Activated CD4-positive, alpha-beta T cell treated with anti-CD3 and anti-CD28 coated beads for 1 hour (primary cell): Measurements from ENCODE around the gene FKBP15.
"Not testable (repeated sequence)": the region's sequence is repeated elsewhere in the genome, so short reads cannot be mapped to it uniquely, and the experiment has no call there.

ENCODE experiments used
- DNase-seq: peaks from one replicate; pipeline ENCODE4 v3.0.0-alpha.2; 2020

FKBP15 gene

DNA sequence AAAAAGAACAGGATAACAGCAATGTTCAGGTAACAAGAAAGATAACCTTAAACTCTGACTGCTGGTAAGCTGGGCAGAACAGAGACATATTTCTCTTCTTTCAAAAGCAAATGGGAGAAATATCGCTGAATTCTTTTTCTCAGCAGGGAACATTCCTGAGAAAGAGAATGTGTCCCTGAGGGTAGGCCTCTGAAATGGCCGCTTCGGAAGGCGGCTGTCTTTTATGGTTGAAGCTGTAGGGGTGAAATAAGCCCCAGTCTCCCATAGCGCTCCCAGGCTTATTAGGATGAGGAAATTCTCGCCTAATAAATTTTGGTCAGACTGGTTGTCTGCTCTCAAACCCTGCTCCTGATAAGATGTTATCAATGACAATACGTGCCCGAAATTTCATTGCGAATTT lies 80.2 kb downstream of the FKBP15 start:
- not testable (repeated sequence) for DNase-seq

DNA sequence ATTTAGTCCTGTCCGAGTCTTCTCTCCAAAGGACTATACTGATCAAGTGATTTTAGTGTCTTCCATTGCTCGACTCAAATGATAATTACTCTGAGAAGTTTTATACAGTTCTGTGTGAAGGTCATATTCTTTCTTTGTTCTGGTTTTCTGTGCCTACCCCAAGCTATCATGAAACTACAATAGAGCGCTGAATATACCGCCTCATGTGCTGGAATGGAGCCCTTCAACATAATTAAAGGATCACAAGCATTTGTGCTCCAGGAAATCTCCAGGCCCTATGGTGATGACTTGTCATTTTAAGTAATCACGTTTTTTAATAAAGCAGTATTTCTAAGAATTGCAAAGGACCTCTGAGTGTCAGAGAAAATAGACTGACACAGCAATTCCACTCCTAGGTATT lies 81.1 kb downstream of the FKBP15 start:
- DNase-seq = no peak

DNA sequence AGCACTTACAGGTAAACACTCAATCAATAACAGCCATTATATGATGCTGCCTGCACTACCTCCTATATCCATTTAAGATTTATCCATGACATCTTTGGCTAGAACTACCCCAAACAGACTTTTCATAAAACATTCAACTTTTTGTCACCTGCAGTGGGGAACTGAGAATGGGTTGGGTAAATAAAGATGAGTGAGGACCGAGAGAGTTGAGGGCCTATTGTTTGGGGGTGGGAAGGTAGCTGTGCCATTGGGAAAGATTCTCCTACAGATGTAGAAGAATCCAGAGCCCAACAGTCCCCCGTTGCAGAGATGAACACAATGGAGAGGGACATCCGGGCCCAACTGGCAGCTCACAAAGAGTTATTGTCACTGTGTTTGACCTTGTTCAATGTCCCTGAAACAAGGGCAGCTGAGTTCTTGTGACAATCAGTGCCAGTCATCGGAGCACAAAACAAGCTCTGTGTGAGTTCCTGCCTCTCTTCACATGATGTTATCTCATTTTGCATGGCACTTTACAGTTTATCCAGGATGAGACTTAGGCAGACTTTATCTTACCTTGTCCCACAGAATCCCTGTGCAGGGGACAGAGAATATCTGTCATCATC lies 81.8 kb downstream of the FKBP15 start:
- DNase-seq = no peak

DNA sequence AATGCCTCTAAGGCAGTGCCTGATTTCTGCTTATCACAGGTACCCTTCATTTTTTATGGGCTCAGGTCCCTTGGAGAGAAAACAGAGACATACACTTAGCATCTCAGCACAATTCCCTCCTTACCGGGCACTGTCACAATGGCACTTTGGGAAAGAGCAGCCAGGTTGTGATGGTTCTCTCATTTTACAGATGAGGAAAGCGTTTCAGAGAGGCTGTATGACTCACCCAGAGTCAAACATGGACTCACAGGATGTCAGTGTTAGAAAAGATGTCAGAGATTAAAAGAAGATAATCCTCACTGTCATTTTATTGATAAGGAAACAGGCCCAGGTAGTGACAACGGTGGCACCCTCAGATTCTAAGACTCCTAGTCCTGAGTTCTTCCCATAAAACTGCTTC lies 82.3 kb downstream of the FKBP15 start:
- no peak for DNase-seq

DNA sequence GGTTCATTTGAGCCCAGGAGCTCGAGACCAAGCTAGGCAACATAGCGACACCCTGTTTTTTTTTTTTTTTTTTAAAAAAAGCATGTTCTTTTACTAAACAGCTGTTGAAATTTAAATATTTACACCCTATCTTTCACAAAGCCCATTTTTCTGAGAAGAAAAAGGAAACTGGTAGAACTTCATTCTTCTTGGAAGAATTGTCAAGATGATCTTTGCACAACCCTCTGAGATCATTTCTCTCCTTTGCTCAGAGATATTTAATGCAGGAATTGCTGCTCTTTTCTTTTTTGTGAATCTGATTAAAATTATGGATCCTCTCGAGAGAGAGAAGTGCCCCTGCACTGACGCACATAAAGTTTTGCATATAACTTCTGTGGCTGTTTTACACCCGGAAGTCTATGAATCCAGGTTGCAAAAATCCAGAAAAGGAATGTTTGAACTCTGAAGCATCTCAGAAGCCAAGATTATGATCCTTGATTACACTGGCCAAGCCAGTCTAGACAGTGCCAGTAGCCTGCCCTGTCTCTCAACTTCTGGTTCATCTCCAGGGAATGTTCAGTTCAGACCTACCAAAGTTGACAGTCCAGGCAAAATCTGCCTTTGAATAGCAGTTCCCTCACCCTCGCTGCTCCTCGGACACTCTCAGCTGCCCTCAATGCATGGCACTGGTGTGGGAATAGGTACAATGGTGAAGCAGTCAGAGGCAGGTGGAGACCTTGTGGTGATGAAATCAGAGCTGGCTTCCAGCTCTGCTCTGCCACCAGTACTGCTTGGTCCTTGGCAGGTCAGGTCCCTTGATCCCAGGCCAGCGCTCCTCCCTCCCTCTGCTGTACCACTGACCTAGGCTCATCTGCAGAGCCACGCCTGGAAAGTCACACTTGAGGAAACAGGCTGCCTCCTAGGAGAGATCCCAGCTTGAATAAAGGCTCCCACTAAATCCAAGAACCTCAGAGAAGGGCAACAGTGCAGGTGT lies 83.6 kb downstream of the FKBP15 start:
- DNase-seq = no peak

DNA sequence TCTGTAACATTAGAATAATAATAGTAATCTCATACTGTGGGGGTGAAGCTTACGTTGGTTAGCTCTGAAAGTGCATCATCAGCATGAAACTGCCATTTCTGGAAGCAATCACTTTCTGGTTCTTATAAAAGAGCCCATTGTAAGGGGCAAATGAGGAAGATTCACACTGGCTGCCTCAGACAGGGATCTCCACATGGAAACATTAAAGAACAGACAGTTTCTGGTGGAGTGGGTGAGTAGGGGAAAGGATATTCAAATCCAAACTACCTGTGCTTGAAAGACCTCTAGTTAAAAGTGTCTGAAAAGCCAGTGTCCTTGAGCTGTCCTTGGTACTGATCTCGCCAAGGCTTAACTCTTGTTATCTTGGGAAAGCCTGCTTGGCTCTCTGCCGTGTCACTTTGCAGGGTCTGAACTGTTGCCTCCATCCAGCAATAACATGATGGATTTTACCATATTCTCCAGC lies 89.4 kb downstream of the FKBP15 start:
- DNase-seq = no peak

DNA sequence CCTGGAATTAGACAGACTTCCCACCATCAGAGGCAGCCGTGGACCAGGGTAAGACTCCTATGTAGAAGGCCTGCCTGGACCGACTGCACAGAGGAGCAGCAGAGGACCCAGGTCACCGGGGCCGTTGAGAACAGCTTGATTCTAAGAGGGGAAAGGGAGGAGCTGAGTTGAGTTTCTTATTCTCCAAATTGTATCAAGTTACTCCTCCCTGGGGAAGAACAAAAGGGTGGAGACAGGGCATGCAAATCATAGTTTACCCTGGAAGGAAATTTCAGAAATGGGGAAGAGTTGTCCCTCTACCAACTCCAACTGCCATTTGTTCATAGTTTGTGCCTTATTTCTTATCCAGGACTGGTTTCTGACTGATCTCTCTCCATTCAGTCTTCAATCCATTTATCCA lies 91.2 kb downstream of the FKBP15 start:
- DNase-seq = no peak

DNA sequence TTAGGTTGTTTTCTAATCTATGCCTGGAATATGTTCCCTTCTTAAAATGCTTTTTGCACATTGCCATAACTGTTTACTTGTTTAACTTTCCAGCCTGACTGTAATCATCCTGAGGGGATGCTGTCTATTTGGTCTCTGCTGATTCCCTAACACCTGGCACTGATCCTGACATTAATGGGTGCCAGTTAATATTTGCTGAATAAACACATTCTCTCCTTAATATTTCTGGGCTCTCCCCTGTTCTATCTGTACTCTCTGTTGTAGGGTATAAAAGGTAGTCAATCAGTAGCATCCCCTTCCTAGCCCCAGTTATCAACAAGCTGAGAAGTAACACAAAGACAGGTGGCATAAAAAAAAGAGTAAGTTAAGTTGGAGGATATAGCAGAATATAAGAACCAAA lies 91.6 kb downstream of the FKBP15 start:
- DNase-seq = no peak

DNA sequence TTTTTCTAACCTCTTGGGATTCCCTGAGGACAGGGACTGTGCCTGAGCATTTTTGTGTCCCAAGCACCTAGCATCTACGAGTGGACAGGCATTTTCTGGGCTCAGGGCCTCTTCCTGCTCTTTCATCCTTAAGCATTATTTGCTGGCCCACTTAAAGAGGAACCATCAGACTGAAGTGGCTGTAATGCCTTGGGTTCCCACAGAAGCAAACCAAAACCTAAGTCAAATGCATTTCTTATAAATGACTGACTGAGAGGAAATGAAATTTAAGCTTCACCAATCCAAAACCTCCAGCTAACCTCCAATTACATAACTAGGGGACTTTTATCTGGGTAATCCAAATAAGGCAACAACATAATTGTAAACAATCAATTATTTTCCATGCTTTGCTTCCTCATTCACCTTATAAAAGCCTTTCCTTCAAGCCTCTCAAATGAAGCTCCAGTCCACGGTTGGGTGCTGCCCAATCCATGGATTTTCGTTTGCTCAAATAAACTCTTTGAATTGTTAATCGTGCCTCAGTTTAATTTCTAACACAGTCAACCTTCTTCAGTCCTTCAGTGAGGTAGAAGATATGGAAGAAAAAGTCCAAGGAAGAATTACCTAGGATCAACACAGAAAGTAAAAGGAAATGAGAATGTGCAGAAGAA lies 95.6 kb downstream of the FKBP15 start:
- no peak for DNase-seq

DNA sequence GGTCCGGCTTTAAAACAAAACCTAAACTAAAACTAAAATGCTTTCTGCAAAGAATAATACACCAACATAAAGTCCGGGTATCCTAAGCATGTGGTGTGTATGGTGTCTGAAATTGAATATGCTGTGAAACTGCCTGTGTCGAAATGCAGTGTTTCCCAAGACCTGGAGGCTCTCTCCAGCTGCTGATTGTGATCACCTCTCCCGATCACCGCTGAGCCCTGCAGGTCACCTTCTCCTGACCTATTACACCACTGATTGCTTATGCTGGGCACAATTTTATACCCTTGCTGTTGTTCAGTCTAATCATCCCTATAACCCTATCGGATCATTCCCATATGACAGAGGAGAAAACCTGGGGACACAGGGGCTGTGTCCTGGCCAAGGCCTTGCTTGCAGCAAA lies 102.2 kb downstream of the FKBP15 start:
- not testable (repeated sequence) for DNase-seq
